ENCODE results near the gene RITA1.
A peak's percentile ranks its signal among the peaks of the same experiment; 100 is the strongest.

Gene RITA1

GRCh38 chr12:113180333-113180732 lies 5.2 kb upstream of the RITA1 start:
- DNase-seq, result no peak

- no peak for DNase-seq
Measured at GRCh38 chr12:113181975-113182374, 3.5 kb upstream of the RITA1 start.

- DNase-seq, result no peak
Measured at GRCh38 chr12:113183030-113183589, 2.4 kb upstream of the RITA1 start.

- DNase-seq, result no peak
Measured at GRCh38 chr12:113184098-113184899, 1.2 kb upstream of the RITA1 start.

- DNase-seq, result peak; percentile 82
Measured at GRCh38 chr12:113184900-113185179, 681 bp upstream of the RITA1 start.

GRCh38 chr12:113186033-113186365 lies 478 bp downstream of the RITA1 start:
- DNase-seq, result no peak

- no peak for DNase-seq
Measured at GRCh38 chr12:113186666-113187325, 1.3 kb downstream of the RITA1 start.

GRCh38 chr12:113189361-113189760 lies 3.8 kb downstream of the RITA1 start:
- no peak for DNase-seq

GRCh38 chr12:113190761-113191160 lies 5.2 kb downstream of the RITA1 start:
- DNase-seq, result no peak

GRCh38 chr12:113191227-113191626 lies 5.7 kb downstream of the RITA1 start:
- DNase-seq, result no peak

GRCh38 chr12:113194971-113195391 lies 9.5 kb downstream of the RITA1 start:
- no peak for DNase-seq

- no peak for DNase-seq
Measured at GRCh38 chr12:113195598-113195997, 10.1 kb downstream of the RITA1 start.

GRCh38 chr12:113196582-113196981 lies 11.1 kb downstream of the RITA1 start:
- DNase-seq, result no peak

- DNase-seq, result peak; percentile 39
Measured at GRCh38 chr12:113196990-113197389, 11.5 kb downstream of the RITA1 start.

GRCh38 chr12:113197518-113198077 lies 12.1 kb downstream of the RITA1 start:
- no peak for DNase-seq

GRCh38 chr12:113198296-113198695 lies 12.8 kb downstream of the RITA1 start:
- no peak for DNase-seq

- DNase-seq, result no peak
Measured at GRCh38 chr12:113200021-113200797, 14.7 kb downstream of the RITA1 start.

GRCh38 chr12:113201187-113202177 lies 16.0 kb downstream of the RITA1 start:
- DNase-seq, result no peak

- DNase-seq, result no peak
Measured at GRCh38 chr12:113202300-113203075, 17.0 kb downstream of the RITA1 start.

GRCh38 chr12:113203852-113204760 lies 18.6 kb downstream of the RITA1 start:
- DNase-seq, result no peak

Measured in amniotic stem cell (primary cell).